Suprapubic skin (tissue), 4 donors: ENCODE data around the gene CASS4. TPM values are rescaled to one million over a fixed set of nuclear protein-coding genes. Genes with fewer than 3 reads are reported as not detected.

ENCODE experiments used
- DNase-seq, 2 donors: peaks; one replicate each; pipeline ENCODE4 v3.0.0-alpha.2; 2019; ENCODE audit warnings: low spot score in 2 of 2
- H3K27ac ChIP-seq: fragments of 200-600 bp; sonication (generic); one replicate; pipeline ENCODE4 v1.5.1; 2019
- H3K27me3 ChIP-seq: fragments of 200-600 bp; sonication (generic); one replicate; pipeline ENCODE4 v1.5.1; 2019
- H3K36me3 ChIP-seq: fragments of 200-600 bp; sonication (generic); one replicate; pipeline ENCODE4 v1.5.1; 2019
- H3K4me1 ChIP-seq: fragments of 200-600 bp; sonication (generic); one replicate; pipeline ENCODE4 v1.5.1; 2019
- H3K4me3 ChIP-seq: fragments of 200-600 bp; sonication (generic); one replicate; pipeline ENCODE4 v1.5.1; 2019; ENCODE audit warnings: mild to moderate bottlenecking
- H3K9me3 ChIP-seq: fragments of 200-600 bp; sonication (generic); one replicate; pipeline ENCODE4 v1.5.1; 2019
- CTCF ChIP-seq, 2 donors: fragments of 200-600 bp in 1 of 2; fragments of 450-650 bp in 1 of 2; sonication (generic) in 1 of 2; IDR thresholded peaks; one replicate each; pipeline ENCODE4 v1.5.1; 2016 to 2019; ENCODE audit warnings: antibody characterized with exemption in 2 of 2, mild to moderate bottlenecking in 1 of 2, moderate library complexity in 1 of 2
- EP300 ChIP-seq: sonication (generic); formaldehyde crosslinking; IDR thresholded peaks from one replicate; pipeline ENCODE4 v1.6.1; 2017; ENCODE audit warnings: antibody characterized with exemption
- POLR2A ChIP-seq, 2 donors: fragments of 450-650 bp; IDR thresholded peaks; one replicate each; pipeline ENCODE4 v1.6.1; 2017; ENCODE audit warnings: antibody characterized with exemption in 2 of 2, mild to moderate bottlenecking in 2 of 2, moderate library complexity in 2 of 2
- POLR2AphosphoS5 ChIP-seq, 3 donors: sonication (generic); formaldehyde crosslinking; IDR thresholded peaks; one replicate each; pipeline ENCODE4 v1.6.1; 2017; ENCODE audit warnings: antibody characterized with exemption in 3 of 3
- WGBS: methylation state at CpG from one replicate; pipeline ENCODE4 v1.1.5; 2018; 5-methylcytosine and 5-hydroxymethylcytosine counted together
- total RNA-seq, 4 donors: library from RNA; depleted of rRNA; stranded (reverse); fragments of >200 nt; gene quantifications; one replicate each; pipeline ENCODE4 v1.1.0, GENCODE V29; 2016

The CASS4 gene
- total RNA-seq, 4 donors from 2014 or later: 0.42 to 1.9 (median 0.66) TPM

- Histone ChIP-seq H3K9me3 (no peaks in the 10 kb centered on the region), H3K4me3 (peak within 1 kb of the TSS; percentile 78), H3K27ac (peak within 1 kb of the TSS; percentile 82), H3K36me3 (peaks cover 8% of the 10 kb centered on the region), H3K4me1 (peaks cover 26% of the 10 kb centered on the region), H3K27me3 (no peaks in the 10 kb centered on the region)
- peak; percentile 96 to 97 for DNase-seq
- peak in 1 of 2 donors; percentile 78 for TF ChIP-seq POLR2A (IDR thresholded peaks at IDR 0.05)
- TF ChIP-seq POLR2AphosphoS5 (IDR thresholded peaks at IDR 0.05): peak; percentile 62 to 95 (median 92)
- no peak for TF ChIP-seq EP300
- WGBS: under 1% methylated on average over 50 of the region's 55 CpGs
These were observed 56.4 kb downstream of the CASS4 start, which contains the start of gene RTF2 for GRCh38 chr20:56468316-56469076. RTF2 (plus strand) TSS chr20:56468627; CDS start chr20:56468698, 71 bp downstream.

GRCh38 chr20:56469077-56469449 lies 57.0 kb downstream of the CASS4 start:
- no peak for DNase-seq
- peak overlapping the region; percentile 82 for H3K27ac ChIP-seq
- H3K36me3 ChIP-seq: peaks cover 14% of the 10 kb centered on the region
- no peaks in the 10 kb centered on the region for H3K27me3 ChIP-seq
- H3K4me3 ChIP-seq: peak overlapping the region; percentile 78
- TF ChIP-seq EP300 (no peak), POLR2AphosphoS5 (IDR thresholded peaks at IDR 0.05) (no peak), POLR2A (IDR thresholded peaks at IDR 0.05) (no peak), CTCF (IDR thresholded peaks at IDR 0.05) (no peak)
- peaks cover 26% of the 10 kb centered on the region for H3K4me1 ChIP-seq
- no peaks in the 10 kb centered on the region for H3K9me3 ChIP-seq
- 30% methylated on average over 8 of the region's 8 CpGs for WGBS

- TF ChIP-seq POLR2A (IDR thresholded peaks at IDR 0.05): no peak
- no peak for TF ChIP-seq EP300
- TF ChIP-seq POLR2AphosphoS5 (IDR thresholded peaks at IDR 0.05): no peak
- no peak for TF ChIP-seq CTCF (IDR thresholded peaks at IDR 0.05)
- H3K36me3 ChIP-seq: peaks cover 92% of the 10 kb centered on the region
- WGBS: 76% methylated on average over 7 of the region's 7 CpGs
These were observed 71.9 kb downstream of the CASS4 start for GRCh38 chr20:56483970-56484369.

GRCh38 chr20:56487216-56487615 lies 75.2 kb downstream of the CASS4 start:
- peaks cover 88% of the 10 kb centered on the region for H3K36me3 ChIP-seq
- TF ChIP-seq EP300: no peak
- no peak for TF ChIP-seq POLR2A (IDR thresholded peaks at IDR 0.05)
- no peak for TF ChIP-seq POLR2AphosphoS5 (IDR thresholded peaks at IDR 0.05)
- TF ChIP-seq CTCF (IDR thresholded peaks at IDR 0.05): no peak
- no peak for DNase-seq
- no peaks in the 10 kb centered on the region for H3K27me3 ChIP-seq
- H3K9me3 ChIP-seq: no peaks in the 10 kb centered on the region
- WGBS: 85% methylated on average over 11 of the region's 11 CpGs
- no peak overlapping the region for H3K4me3 ChIP-seq
- no peaks in the 10 kb centered on the region for H3K4me1 ChIP-seq
- no peak overlapping the region for H3K27ac ChIP-seq

More at GRCh38 chr20:56483970-56484369, 71.9 kb downstream of the CASS4 start:
- DNase-seq: no peak
- Histone ChIP-seq H3K4me3 (no peak overlapping the region), H3K4me1 (no peaks in the 10 kb centered on the region), H3K9me3 (no peaks in the 10 kb centered on the region), H3K27ac (no peak overlapping the region), H3K27me3 (no peaks in the 10 kb centered on the region)

GRCh38 chr20:56488566-56488965 lies 76.5 kb downstream of the CASS4 start:
- no peak for DNase-seq
- Histone ChIP-seq H3K9me3 (no peaks in the 10 kb centered on the region), H3K36me3 (peaks cover 84% of the 10 kb centered on the region), H3K4me1 (no peaks in the 10 kb centered on the region), H3K4me3 (no peak overlapping the region), H3K27ac (no peak overlapping the region), H3K27me3 (no peaks in the 10 kb centered on the region)
- no peak for TF ChIP-seq POLR2A (IDR thresholded peaks at IDR 0.05)
- 90% methylated on average over 5 of the region's 5 CpGs for WGBS

- WGBS: 96% methylated on average over 1 of the region's 1 CpG
- TF ChIP-seq POLR2A (IDR thresholded peaks at IDR 0.05) (no peak), CTCF (IDR thresholded peaks at IDR 0.05) (no peak), POLR2AphosphoS5 (IDR thresholded peaks at IDR 0.05) (no peak), EP300 (no peak)
- Histone ChIP-seq H3K9me3 (no peaks in the 10 kb centered on the region), H3K4me3 (no peak overlapping the region), H3K36me3 (peaks cover 22% of the 10 kb centered on the region), H3K4me1 (no peaks in the 10 kb centered on the region), H3K27ac (no peak overlapping the region), H3K27me3 (no peaks in the 10 kb centered on the region)
- no peak for DNase-seq
These were observed 89.1 kb downstream of the CASS4 start for GRCh38 chr20:56501116-56501515.
